ENCODE measurements around the gene TCHHL1.

The TCHHL1 gene

GRCh38 chr1:152110860-152111514 is 22.1 kb upstream of the TCHHL1 start:
- H3K36me3 ChIP-seq (ENCODE audit: control insufficient read depth, insufficient read depth, low read length) = no peaks in the 10 kb centered on the region
- peaks cover 29% of the 10 kb centered on the region for H3K4me1 ChIP-seq (ENCODE audit: control insufficient read depth, insufficient read depth, low read length)
- H3K27ac ChIP-seq (ENCODE audit: low read depth, low read length) = no peak overlapping the region
- peak overlapping the region; percentile 47 for H3K9ac ChIP-seq (ENCODE audit: low read length)
- peaks cover 19% of the 10 kb centered on the region for H3K9me3 ChIP-seq (ENCODE audit: control insufficient read depth, insufficient read depth, low read depth, low read length)
- peaks cover 100% of the 10 kb centered on the region for H3K27me3 ChIP-seq (ENCODE audit: control insufficient read depth, insufficient read depth, low read length)
- peak overlapping the region; percentile 54 for H3K4me3 ChIP-seq (ENCODE audit: low read depth, low read length)

GRCh38 chr1:152110365-152110859 is 21.5 kb upstream of the TCHHL1 start:
- Histone ChIP-seq H3K4me3 (ENCODE audit: low read depth, low read length) (peak overlapping the region; percentile 54), H3K9ac (ENCODE audit: low read length) (peak overlapping the region; percentile 47), H3K36me3 (ENCODE audit: control insufficient read depth, insufficient read depth, low read length) (no peaks in the 10 kb centered on the region), H3K27me3 (ENCODE audit: control insufficient read depth, insufficient read depth, low read length) (peaks cover 100% of the 10 kb centered on the region), H3K4me1 (ENCODE audit: control insufficient read depth, insufficient read depth, low read length) (peaks cover 29% of the 10 kb centered on the region), H3K9me3 (ENCODE audit: control insufficient read depth, insufficient read depth, low read depth, low read length) (peaks cover 19% of the 10 kb centered on the region), H3K27ac (ENCODE audit: low read depth, low read length) (no peak overlapping the region)

GRCh38 chr1:152109998-152110294 is 21.1 kb upstream of the TCHHL1 start:
- H3K36me3 ChIP-seq (ENCODE audit: control insufficient read depth, insufficient read depth, low read length) = no peaks in the 10 kb centered on the region
- peak overlapping the region; percentile 54 for H3K4me3 ChIP-seq (ENCODE audit: low read depth, low read length)
- H3K9ac ChIP-seq (ENCODE audit: low read length) = no peak overlapping the region
- peaks cover 29% of the 10 kb centered on the region for H3K4me1 ChIP-seq (ENCODE audit: control insufficient read depth, insufficient read depth, low read length)
- H3K9me3 ChIP-seq (ENCODE audit: control insufficient read depth, insufficient read depth, low read depth, low read length) = peaks cover 19% of the 10 kb centered on the region
- no peak overlapping the region for H3K27ac ChIP-seq (ENCODE audit: low read depth, low read length)
- peaks cover 100% of the 10 kb centered on the region for H3K27me3 ChIP-seq (ENCODE audit: control insufficient read depth, insufficient read depth, low read length)

GRCh38 chr1:152109231-152109997 is 20.6 kb upstream of the TCHHL1 start:
- Histone ChIP-seq H3K4me1 (ENCODE audit: control insufficient read depth, insufficient read depth, low read length) (peaks cover 29% of the 10 kb centered on the region), H3K27ac (ENCODE audit: low read depth, low read length) (no peak overlapping the region), H3K9ac (ENCODE audit: low read length) (no peak overlapping the region), H3K9me3 (ENCODE audit: control insufficient read depth, insufficient read depth, low read depth, low read length) (peaks cover 19% of the 10 kb centered on the region), H3K4me3 (ENCODE audit: low read depth, low read length) (peak overlapping the region; percentile 54), H3K27me3 (ENCODE audit: control insufficient read depth, insufficient read depth, low read length) (peaks cover 100% of the 10 kb centered on the region), H3K36me3 (ENCODE audit: control insufficient read depth, insufficient read depth, low read length) (no peaks in the 10 kb centered on the region)

- Histone ChIP-seq H3K4me1 (ENCODE audit: control insufficient read depth, insufficient read depth, low read length) (peaks cover 29% of the 10 kb centered on the region), H3K36me3 (ENCODE audit: control insufficient read depth, insufficient read depth, low read length) (no peaks in the 10 kb centered on the region), H3K27me3 (ENCODE audit: control insufficient read depth, insufficient read depth, low read length) (peaks cover 100% of the 10 kb centered on the region), H3K9ac (ENCODE audit: low read length) (no peak overlapping the region), H3K9me3 (ENCODE audit: control insufficient read depth, insufficient read depth, low read depth, low read length) (peaks cover 19% of the 10 kb centered on the region), H3K27ac (ENCODE audit: low read depth, low read length) (no peak overlapping the region), H3K4me3 (ENCODE audit: low read depth, low read length) (peak overlapping the region; percentile 41; the same call in 1 of the 2 replicates)
These were observed 20.0 kb upstream of the TCHHL1 start for GRCh38 chr1:152108882-152109222.

- Histone ChIP-seq H3K27me3 (ENCODE audit: control insufficient read depth, insufficient read depth, low read length) (peaks cover 100% of the 10 kb centered on the region), H3K9ac (ENCODE audit: low read length) (no peak overlapping the region), H3K4me3 (ENCODE audit: low read depth, low read length) (peak overlapping the region; percentile 41)
These were observed 19.4 kb upstream of the TCHHL1 start for GRCh38 chr1:152107984-152108881.

GRCh38 chr1:152107031-152107983 is 18.4 kb upstream of the TCHHL1 start:
- H3K27ac ChIP-seq (ENCODE audit: low read depth, low read length) = no peak overlapping the region
- H3K9me3 ChIP-seq (ENCODE audit: control insufficient read depth, insufficient read depth, low read depth, low read length) = peaks cover 19% of the 10 kb centered on the region
- H3K36me3 ChIP-seq (ENCODE audit: control insufficient read depth, insufficient read depth, low read length) = no peaks in the 10 kb centered on the region
- no peak overlapping the region for H3K9ac ChIP-seq (ENCODE audit: low read length)
- H3K4me1 ChIP-seq (ENCODE audit: control insufficient read depth, insufficient read depth, low read length) = peaks cover 21% of the 10 kb centered on the region
- H3K27me3 ChIP-seq (ENCODE audit: control insufficient read depth, insufficient read depth, low read length) = peaks cover 97% of the 10 kb centered on the region
- H3K4me3 ChIP-seq (ENCODE audit: low read depth, low read length) = peak overlapping the region; percentile 41

More at GRCh38 chr1:152107984-152108881, 19.4 kb upstream of the TCHHL1 start:
- Histone ChIP-seq H3K36me3 (ENCODE audit: control insufficient read depth, insufficient read depth, low read length) (no peaks in the 10 kb centered on the region), H3K9me3 (ENCODE audit: control insufficient read depth, insufficient read depth, low read depth, low read length) (peaks cover 19% of the 10 kb centered on the region), H3K27ac (ENCODE audit: low read depth, low read length) (no peak overlapping the region), H3K4me1 (ENCODE audit: control insufficient read depth, insufficient read depth, low read length) (peaks cover 29% of the 10 kb centered on the region)

GRCh38 chr1:152104854-152105253 is 16.0 kb upstream of the TCHHL1 start:
- no peak overlapping the region for H3K9ac ChIP-seq (ENCODE audit: low read length)
- H3K9me3 ChIP-seq (ENCODE audit: control insufficient read depth, insufficient read depth, low read depth, low read length) = peaks cover 19% of the 10 kb centered on the region; the same call in 1 of the 2 replicates
- H3K36me3 ChIP-seq (ENCODE audit: control insufficient read depth, insufficient read depth, low read length) = no peaks in the 10 kb centered on the region
- H3K27me3 ChIP-seq (ENCODE audit: control insufficient read depth, insufficient read depth, low read length) = peaks cover 87% of the 10 kb centered on the region
- no peak overlapping the region for H3K27ac ChIP-seq (ENCODE audit: low read depth, low read length)
- no peak overlapping the region for H3K4me3 ChIP-seq (ENCODE audit: low read depth, low read length)
- H3K4me1 ChIP-seq (ENCODE audit: control insufficient read depth, insufficient read depth, low read length) = no peaks in the 10 kb centered on the region

- no peak overlapping the region for H3K4me3 ChIP-seq (ENCODE audit: low read depth, low read length)
- peaks cover 2% of the 10 kb centered on the region; the same call in 1 of the 2 replicates for H3K9me3 ChIP-seq (ENCODE audit: control insufficient read depth, insufficient read depth, low read depth, low read length)
- H3K4me1 ChIP-seq (ENCODE audit: control insufficient read depth, insufficient read depth, low read length) = no peaks in the 10 kb centered on the region
- H3K27ac ChIP-seq (ENCODE audit: low read depth, low read length) = no peak overlapping the region
- no peaks in the 10 kb centered on the region for H3K36me3 ChIP-seq (ENCODE audit: control insufficient read depth, insufficient read depth, low read length)
- H3K27me3 ChIP-seq (ENCODE audit: control insufficient read depth, insufficient read depth, low read length) = peaks cover 40% of the 10 kb centered on the region
- no peak overlapping the region for H3K9ac ChIP-seq (ENCODE audit: low read length)
These were observed 8.1 kb upstream of the TCHHL1 start for GRCh38 chr1:152096931-152097330.

GRCh38 chr1:152086760-152087159 is 2.1 kb downstream of the TCHHL1 start:
- H3K27ac ChIP-seq (ENCODE audit: low read depth, low read length) = no peak overlapping the region
- H3K27me3 ChIP-seq (ENCODE audit: control insufficient read depth, insufficient read depth, low read length) = peaks cover 35% of the 10 kb centered on the region
- H3K4me1 ChIP-seq (ENCODE audit: control insufficient read depth, insufficient read depth, low read length) = no peaks in the 10 kb centered on the region
- H3K9me3 ChIP-seq (ENCODE audit: control insufficient read depth, insufficient read depth, low read depth, low read length) = no peaks in the 10 kb centered on the region; the same call in 1 of the 2 replicates
- H3K9ac ChIP-seq (ENCODE audit: low read length) = no peak overlapping the region
- H3K4me3 ChIP-seq (ENCODE audit: low read depth, low read length) = no peak overlapping the region
- no peaks in the 10 kb centered on the region for H3K36me3 ChIP-seq (ENCODE audit: control insufficient read depth, insufficient read depth, low read length)
